HepG2 (cell line): ENCODE measurements around the gene ARHGEF3. TPM values are rescaled to one million over a fixed set of nuclear protein-coding genes. Genes with fewer than 3 reads are reported as not detected.
A peak's percentile ranks its signal among the peaks of the same experiment; 100 is the strongest.

Experiments used
- ATAC-seq: fragments of 200-7000 bp; cut with Tn5 transposase; 3 replicates; pipeline ENCODE4 v1.9.1; 2020; ENCODE audit warnings: mild to moderate bottlenecking, moderate library complexity
- BruUV-seq: library from RNA; stranded (reverse); fragments of 400-500 nt; replicated peaks from 2 replicates; lab custom pipeline; 2021; lab: Mats Ljungman, UMichigan
- CTCF ChIA-PET: fragments of 300-600 bp; formaldehyde crosslinking; extraction: SDS; loops from one replicate; lab custom pipeline; 2021; ENCODE audit warnings: low total read pairs, inconsistent platforms, low intra/inter-chr PET ratio; lab: Yijun Ruan, JAX
- POLR2A ChIA-PET: fragments of 350-600 bp; sonication (Branson Sonifier 250); formaldehyde crosslinking; loops from one replicate; lab custom pipeline; 2020; ENCODE audit warnings: antibody characterized with exemption, inconsistent platforms; lab: Yijun Ruan, JAX
- DNase-seq: peaks from one replicate; pipeline ENCODE4 v3.0.0-alpha.2; 2015; ENCODE audit warnings: low spot score
- FAIRE-seq: peaks from 3 replicates; lab custom pipeline; 2011; peaks lifted over from hg19 to GRCh38; lab: Jason Lieb, UNC
- H2AFZ ChIP-seq: one replicate; pipeline ENCODE4 v1.6.1; 2011; ENCODE audit warnings: low read length, inconsistent platforms
- H3K27ac ChIP-seq: fragments of 300-600 bp; 3 replicates; pipeline ENCODE4 v1.8.0; 2011; ENCODE audit warnings: mixed run types, mild to moderate bottlenecking, mixed read lengths, low read length, inconsistent platforms; ENCODE audit not compliant: insufficient read depth; ENCODE audit errors: extremely low read length
- H3K27me3 ChIP-seq, 2 experiments: fragments of 200-600 bp in 1 of 2; 2 replicates in 1 of 2; 3 replicates in 1 of 2; pipeline versions ENCODE4 v1.6.0 to v1.8.0; 2011; ENCODE audit warnings: low read length in 2 of 2, mild to moderate bottlenecking in 2 of 2, moderate library complexity in 2 of 2, inconsistent platforms in 1 of 2; ENCODE audit not compliant: insufficient read depth in 2 of 2, control insufficient read depth in 1 of 2
- H3K36me3 ChIP-seq, 2 experiments: fragments of 200-600 bp in 1 of 2; replicated peaks in 1 of 2; 2 replicates in 1 of 2; 3 replicates in 1 of 2; pipeline versions ENCODE4 v1.5.1 to v1.8.0; 2011; ENCODE audit warnings: low read length in 2 of 2, inconsistent platforms in 1 of 2; ENCODE audit not compliant: insufficient read depth in 2 of 2, control insufficient read depth in 1 of 2
- H3K4me1 ChIP-seq: 2 replicates; pipeline ENCODE4 v1.5.1; 2012; ENCODE audit warnings: low read length, inconsistent platforms; ENCODE audit not compliant: insufficient read depth
- H3K4me2 ChIP-seq: 2 replicates; pipeline ENCODE4 v1.6.0; 2011; ENCODE audit warnings: low read depth, low read length, inconsistent platforms
- H3K4me3 ChIP-seq, 3 experiments: fragments of 200-600 bp in 1 of 3; sonication (generic), shearing (Covaris generic) in 1 of 3; replicated peaks in 1 of 3; 2 replicates each; pipeline ENCODE4 v1.5.1; 2011 to 2016; ENCODE audit warnings: low read length in 3 of 3, inconsistent platforms in 2 of 3, low read depth in 2 of 3, mild to moderate bottlenecking in 2 of 3, control low read depth in 1 of 3, mixed read lengths in 1 of 3; ENCODE audit not compliant: insufficient read depth in 1 of 3
- H3K79me2 ChIP-seq: one replicate; pipeline ENCODE4 v1.6.1; 2011; ENCODE audit warnings: low read length, inconsistent platforms; ENCODE audit not compliant: insufficient read depth
- H3K9ac ChIP-seq: 2 replicates; pipeline ENCODE4 v1.6.0; 2011; ENCODE audit warnings: mild to moderate bottlenecking, low read depth, low read length, inconsistent platforms; ENCODE audit not compliant: insufficient read depth
- H3K9me3 ChIP-seq: 2 replicates; pipeline ENCODE4 v1.5.1; 2012; ENCODE audit warnings: mild to moderate bottlenecking, low read length
- H4K20me1 ChIP-seq: 2 replicates; pipeline ENCODE4 v1.6.0; 2011; ENCODE audit warnings: inconsistent platforms, mild to moderate bottlenecking, low read length, moderate library complexity; ENCODE audit not compliant: insufficient read depth
- BCL6 ChIP-seq: IDR thresholded peaks from 2 replicates; pipeline ENCODE4 v1.6.1; 2016; ENCODE audit warnings: missing genetic modification reagents, missing compliant biosample characterization
- EP300 ChIP-seq, 3 experiments: sonication (generic) in 1 of 3; formaldehyde crosslinking in 1 of 3; IDR thresholded peaks; 2 replicates each; pipeline versions ENCODE4 v1.5.1 to v1.6.1; 2011 to 2020; ENCODE audit warnings: low read depth in 2 of 3, low read length in 2 of 3, borderline replicate concordance in 1 of 3, improper control_type of control experiment in 1 of 3, mild to moderate bottlenecking in 1 of 3, missing genetic modification reagents in 1 of 3, moderate library complexity in 1 of 3
- FOSL2 ChIP-seq: sonication (generic); formaldehyde crosslinking; IDR thresholded peaks from 2 replicates; pipeline ENCODE4 v1.4.0; 2020; ENCODE audit warnings: missing genetic modification reagents
- FOXA3 ChIP-seq: IDR thresholded peaks from 2 replicates; pipeline ENCODE4 v1.6.1; 2016; ENCODE audit warnings: missing genetic modification reagents, missing compliant biosample characterization
- FOXP1 ChIP-seq, 2 experiments: fragments of 450-650 bp in 1 of 2; IDR thresholded peaks; 2 replicates each; pipeline ENCODE4 v1.6.1; 2017 to 2018; ENCODE audit warnings: antibody characterized with exemption in 1 of 2
- KAT8 ChIP-seq: IDR thresholded peaks from 2 replicates; pipeline ENCODE4 v1.6.1; 2016; ENCODE audit warnings: missing genetic modification reagents, missing compliant biosample characterization
- KLF13 ChIP-seq: sonication (generic); formaldehyde crosslinking; IDR thresholded peaks from 2 replicates; pipeline ENCODE4 v1.4.0; 2020; ENCODE audit warnings: mild to moderate bottlenecking, missing genetic modification reagents
- MBNL3 ChIP-seq: fragments of 250-450 bp; sonication (Bioruptor Pico); conservative IDR thresholded peaks from 2 replicates; pipeline ENCODE4 v1.8.0; 2022; ENCODE audit warnings: mild to moderate bottlenecking, inconsistent platforms
- MIER3 ChIP-seq: IDR thresholded peaks from 2 replicates; pipeline ENCODE4 v1.6.1; 2016; ENCODE audit warnings: missing compliant biosample characterization, borderline replicate concordance
- RARA ChIP-seq: IDR thresholded peaks from 2 replicates; pipeline ENCODE4 v1.6.1; 2016; ENCODE audit warnings: missing genetic modification reagents, missing compliant biosample characterization
- SOX5 ChIP-seq: IDR thresholded peaks from 2 replicates; pipeline ENCODE4 v1.6.1; 2016; ENCODE audit warnings: borderline replicate concordance
- SOX6 ChIP-seq, 2 experiments: fragments of 450-650 bp in 1 of 2; sonication (generic) in 1 of 2; formaldehyde crosslinking in 1 of 2; IDR thresholded peaks; 2 replicates each; pipeline versions ENCODE4 v1.4.0 to v1.6.1; 2017 to 2020; ENCODE audit warnings: antibody characterized with exemption in 1 of 2, mild to moderate bottlenecking in 1 of 2, missing genetic modification reagents in 1 of 2
- SRSF4 ChIP-seq: fragments of 200-400 bp; formaldehyde crosslinking; IDR thresholded peaks from one replicate; pipeline ENCODE4 v1.6.1; 2018; ENCODE audit warnings: mild to moderate bottlenecking, low read depth, low read length, moderate library complexity; ENCODE audit not compliant: poor library complexity, severe bottlenecking
- ZNF12 ChIP-seq: sonication (generic); formaldehyde crosslinking; IDR thresholded peaks from 2 replicates; pipeline ENCODE4 v1.5.0; 2020; ENCODE audit warnings: missing genetic modification reagents
- ZNF7 ChIP-seq: IDR thresholded peaks from 2 replicates; pipeline ENCODE4 v1.6.1; 2016; ENCODE audit warnings: missing biosample characterization, missing genetic modification reagents
- WGBS: methylation state at CpG from one replicate; pipeline ENCODE4 v1.1.6; 2017; ENCODE audit warnings: low lambda C conversion rate; 5-methylcytosine and 5-hydroxymethylcytosine counted together
- in situ Hi-C: cut with HindIII; loops from 2 replicates; pipeline ENCODE4 v1.10.0; 2017; ENCODE audit warnings: low pct_unique_long_range_greater_than_20kb; ENCODE audit not compliant: extremely low pct_ligation_motif_present
- intact Hi-C: fragments of 100-400 bp; cut with micrococcal nuclease; formaldehyde crosslinking; loops from one replicate; pipeline ENCODE4 v1.10.0; 2022; ENCODE audit not compliant: unreplicated experiment
- polyA plus RNA-seq, 8 experiments: library from polyadenylated mRNA; depleted of rRNA in 3 of 8; stranded (reverse) in 7 of 8; unstranded in 1 of 8; fragments of >200 nt; fragmentation: Illumina TruSeq in 4 of 8; extraction: Trizol in 4 of 8; gene quantifications; 2 replicates each; pipeline versions ENCODE4 v1.2.1 to v1.2.3, GENCODE V29; 2011 to 2016; ENCODE audit warnings: low read depth in 4 of 8, missing spikeins in 1 of 8, mixed read lengths in 1 of 8; ENCODE audit not compliant: insufficient read depth in 1 of 8
- total RNA-seq, 5 experiments: library from RNA; depleted of rRNA; stranded (reverse); fragments of >200 nt; fragmentation: Illumina TruSeq; extraction: Trizol; gene quantifications; 2 replicates each; pipeline ENCODE4 v1.2.3, GENCODE V29; 2016; ENCODE audit warnings: low read depth in 1 of 5
- TF ChIP-seq, protein P1 (sequence below): sonication (generic); formaldehyde crosslinking; IDR thresholded peaks from 2 replicates; pipeline ENCODE4 v1.4.0; 2020; ENCODE audit warnings: missing genetic modification reagents
- TF ChIP-seq, protein P2 (sequence below): IDR thresholded peaks from 2 replicates; pipeline ENCODE4 v1.4.0; 2020; ENCODE audit warnings: mild to moderate bottlenecking, missing genetic modification reagents

ARHGEF3 gene
- total and polyA plus RNA-seq, 2 of the 13 experiments (the other 11 are each of a cell fraction or from before 2014, with no cell fraction given), result 14.8 to 23.1 TPM

DNA sequence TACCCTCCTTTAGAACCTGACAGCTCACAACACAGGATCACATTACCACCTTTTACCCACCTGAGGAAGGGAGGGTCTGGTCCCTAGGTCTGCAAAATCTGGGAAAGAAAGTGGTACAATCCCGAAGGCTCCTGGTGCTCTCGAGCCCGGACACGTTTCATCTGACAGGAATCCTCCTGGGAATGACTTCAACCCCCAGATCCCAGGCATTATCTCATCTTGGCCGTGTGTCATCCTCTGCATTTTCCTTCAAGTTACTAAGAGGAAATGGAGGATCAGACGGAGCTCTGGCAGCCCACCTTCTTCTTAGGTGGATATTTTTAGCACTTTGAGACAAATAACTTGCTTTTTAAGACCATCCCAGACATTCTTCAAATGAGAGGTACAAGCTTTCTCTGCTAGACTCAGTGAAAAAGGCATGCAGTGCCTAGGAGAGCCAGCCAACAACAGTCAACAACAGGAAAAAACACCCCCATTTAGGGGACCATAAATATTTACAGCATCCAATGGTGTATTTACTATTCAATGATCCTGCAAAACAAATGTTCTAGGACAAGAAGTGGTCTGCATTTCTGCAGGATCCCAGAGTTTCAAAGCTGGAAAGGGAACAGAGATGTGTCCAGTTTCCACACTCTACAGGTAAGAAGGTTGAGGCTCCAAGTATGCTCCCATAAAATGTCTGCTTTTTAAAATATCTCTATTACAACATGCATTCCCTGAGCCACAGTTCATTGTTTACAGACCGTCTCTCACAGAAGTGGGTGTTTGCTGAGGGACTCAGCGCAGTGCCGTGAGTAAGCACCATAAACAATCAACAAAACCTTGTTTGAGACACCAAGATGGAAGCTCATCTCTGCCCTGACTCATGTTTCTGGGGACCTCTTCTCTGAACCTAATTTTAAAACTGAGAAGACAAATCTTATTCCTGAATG lies 38.3 kb upstream of the ARHGEF3 start:
- ChIA-PET POLR2A (interaction anchor here (0.6 to 2.0 kb wide), 3 partner anchors 9 to 38 kb away, joined by 4 read pairs; partner anchors contain the start of gene ARHGEF3), CTCF (no interaction called here)
- peak; percentile 63; the same call in 2 of the 3 replicates for ATAC-seq
- Histone ChIP-seq H3K4me2 (0 out of 2 replicates have a peak overlapping the region, but pooled peaks have one; percentile 0), H2AFZ (no peak overlapping the region), H3K4me1 (peaks cover 43% of the 10 kb centered on the region), H3K27ac (no peak overlapping the region), H3K9me3 (no peaks in the 10 kb centered on the region), H3K27me3 (no peaks in the 10 kb centered on the region), H4K20me1 (no peaks in the 10 kb centered on the region), H3K79me2 (no peaks in the 10 kb centered on the region), H3K4me3 (no peak overlapping the region), H3K9ac (no peak overlapping the region), H3K36me3 (no peaks in the 10 kb centered on the region)
- 63% methylated on average over 9 of the region's 9 CpGs for WGBS
- intact Hi-C loops (no loop called here), in situ Hi-C loops (no loop called here)
- FAIRE-seq, result peak; percentile 15
- no TSS peak for BruUV-seq
- DNase-seq, result peak; percentile 59
- 0 out of 2 replicates have a peak, but pooled peaks have one; percentile 20 for TF ChIP-seq ZNF12
- TF ChIP-seq, protein P1, sequence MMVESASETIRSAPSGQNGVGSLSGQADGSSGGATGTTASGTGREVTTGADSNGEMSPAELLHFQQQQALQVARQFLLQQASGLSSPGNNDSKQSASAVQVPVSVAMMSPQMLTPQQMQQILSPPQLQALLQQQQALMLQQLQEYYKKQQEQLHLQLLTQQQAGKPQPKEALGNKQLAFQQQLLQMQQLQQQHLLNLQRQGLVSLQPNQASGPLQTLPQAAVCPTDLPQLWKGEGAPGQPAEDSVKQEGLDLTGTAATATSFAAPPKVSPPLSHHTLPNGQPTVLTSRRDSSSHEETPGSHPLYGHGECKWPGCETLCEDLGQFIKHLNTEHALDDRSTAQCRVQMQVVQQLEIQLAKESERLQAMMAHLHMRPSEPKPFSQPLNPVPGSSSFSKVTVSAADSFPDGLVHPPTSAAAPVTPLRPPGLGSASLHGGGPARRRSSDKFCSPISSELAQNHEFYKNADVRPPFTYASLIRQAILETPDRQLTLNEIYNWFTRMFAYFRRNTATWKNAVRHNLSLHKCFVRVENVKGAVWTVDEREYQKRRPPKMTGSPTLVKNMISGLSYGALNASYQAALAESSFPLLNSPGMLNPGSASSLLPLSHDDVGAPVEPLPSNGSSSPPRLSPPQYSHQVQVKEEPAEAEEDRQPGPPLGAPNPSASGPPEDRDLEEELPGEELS, result peak; percentile 84
- TF ChIP-seq SOX5 (CRISPR knock-in tag), result peak; percentile 21; the same call in 1 of the 2 replicates
- no peak for TF ChIP-seq KLF13
- peak; percentile 88 for TF ChIP-seq FOXA3 (CRISPR knock-in tag)
- TF ChIP-seq BCL6 (CRISPR knock-in tag), result peak; percentile 59
- no peak for TF ChIP-seq FOXP1 (IDR thresholded peaks at IDR 0.05)
- peak; percentile 94 for TF ChIP-seq FOXP1 (CRISPR knock-in tag; IDR thresholded peaks at IDR 0.05)
- TF ChIP-seq FOSL2, result peak; percentile 86
- TF ChIP-seq, protein P2, sequence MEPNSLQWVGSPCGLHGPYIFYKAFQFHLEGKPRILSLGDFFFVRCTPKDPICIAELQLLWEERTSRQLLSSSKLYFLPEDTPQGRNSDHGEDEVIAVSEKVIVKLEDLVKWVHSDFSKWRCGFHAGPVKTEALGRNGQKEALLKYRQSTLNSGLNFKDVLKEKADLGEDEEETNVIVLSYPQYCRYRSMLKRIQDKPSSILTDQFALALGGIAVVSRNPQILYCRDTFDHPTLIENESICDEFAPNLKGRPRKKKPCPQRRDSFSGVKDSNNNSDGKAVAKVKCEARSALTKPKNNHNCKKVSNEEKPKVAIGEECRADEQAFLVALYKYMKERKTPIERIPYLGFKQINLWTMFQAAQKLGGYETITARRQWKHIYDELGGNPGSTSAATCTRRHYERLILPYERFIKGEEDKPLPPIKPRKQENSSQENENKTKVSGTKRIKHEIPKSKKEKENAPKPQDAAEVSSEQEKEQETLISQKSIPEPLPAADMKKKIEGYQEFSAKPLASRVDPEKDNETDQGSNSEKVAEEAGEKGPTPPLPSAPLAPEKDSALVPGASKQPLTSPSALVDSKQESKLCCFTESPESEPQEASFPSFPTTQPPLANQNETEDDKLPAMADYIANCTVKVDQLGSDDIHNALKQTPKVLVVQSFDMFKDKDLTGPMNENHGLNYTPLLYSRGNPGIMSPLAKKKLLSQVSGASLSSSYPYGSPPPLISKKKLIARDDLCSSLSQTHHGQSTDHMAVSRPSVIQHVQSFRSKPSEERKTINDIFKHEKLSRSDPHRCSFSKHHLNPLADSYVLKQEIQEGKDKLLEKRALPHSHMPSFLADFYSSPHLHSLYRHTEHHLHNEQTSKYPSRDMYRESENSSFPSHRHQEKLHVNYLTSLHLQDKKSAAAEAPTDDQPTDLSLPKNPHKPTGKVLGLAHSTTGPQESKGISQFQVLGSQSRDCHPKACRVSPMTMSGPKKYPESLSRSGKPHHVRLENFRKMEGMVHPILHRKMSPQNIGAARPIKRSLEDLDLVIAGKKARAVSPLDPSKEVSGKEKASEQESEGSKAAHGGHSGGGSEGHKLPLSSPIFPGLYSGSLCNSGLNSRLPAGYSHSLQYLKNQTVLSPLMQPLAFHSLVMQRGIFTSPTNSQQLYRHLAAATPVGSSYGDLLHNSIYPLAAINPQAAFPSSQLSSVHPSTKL, result peak; percentile 65; the same call in 1 of the 2 replicates
- no peak for TF ChIP-seq SOX6 (IDR thresholded peaks at IDR 0.05)
- TF ChIP-seq SOX6 (CRISPR knock-in tag; IDR thresholded peaks at IDR 0.05), result peak; percentile 40; the same call in 1 of the 2 replicates
- no peak for TF ChIP-seq KAT8 (CRISPR knock-in tag)
- peak; percentile 18; the same call in 1 of the 2 replicates for TF ChIP-seq MIER3
- TF ChIP-seq EP300 (IDR thresholded peaks at IDR 0.05; ENCODE audit: low read depth in 2 of 2, low read length in 2 of 2), result peak in 1 of 2 experiments; percentile 62; a peak in 2 of 4 replicates
- no peak for TF ChIP-seq EP300 (CRISPR knock-in tag; IDR thresholded peaks at IDR 0.05; ENCODE audit: borderline replicate concordance)
- no peak for TF ChIP-seq MBNL3 (CRISPR knock-in tag)
- peak; percentile 86; the same call in 1 of the 2 replicates for TF ChIP-seq ZNF7 (CRISPR knock-in tag)
- TF ChIP-seq RARA (CRISPR knock-in tag), result peak; percentile 44; the same call in 1 of the 2 replicates
- TF ChIP-seq SRSF4, result no peak
